Transverse colon (tissue), 4 donors: ENCODE measurements around the gene UQCRH. TPM values are rescaled to one million over a fixed set of nuclear protein-coding genes. Genes with fewer than 3 reads are reported as not detected.

Experiments
- DNase-seq: peaks from one replicate; pipeline ENCODE4 v3.0.0-alpha.2; 2019
- H3K27ac ChIP-seq, 4 donors: fragments of 200-600 bp; sonication (generic); 2 replicates each; pipeline ENCODE4 v1.5.1; 2016 to 2018; ENCODE audit warnings: inconsistent platforms in 4 of 4
- H3K27me3 ChIP-seq: fragments of 200-600 bp; sonication (generic); 2 replicates; pipeline ENCODE4 v1.5.1; 2017; ENCODE audit warnings: inconsistent platforms
- H3K36me3 ChIP-seq, 4 donors: fragments of 200-600 bp; sonication (generic); 2 replicates each; pipeline ENCODE4 v1.5.1; 2017 to 2019; ENCODE audit warnings: inconsistent platforms in 4 of 4
- H3K4me1 ChIP-seq, 4 donors: fragments of 200-600 bp; sonication (generic); 2 replicates each; pipeline ENCODE4 v1.5.1; 2017 to 2020; ENCODE audit warnings: inconsistent platforms in 4 of 4
- H3K4me3 ChIP-seq, 4 donors: fragments of 200-600 bp; sonication (generic); 1 replicate in 1 of 4; 2 replicates in 3 of 4; pipeline versions ENCODE4 v1.5.1 to v1.6.1; 2017 to 2019; ENCODE audit warnings: inconsistent platforms in 4 of 4
- H3K9me3 ChIP-seq, 2 donors: fragments of 200-600 bp; sonication (generic); 2 replicates each; pipeline ENCODE4 v1.5.1; 2017 to 2019; ENCODE audit warnings: inconsistent platforms in 2 of 2
- EP300 ChIP-seq: sonication (generic); formaldehyde crosslinking; IDR thresholded peaks from one replicate; pipeline ENCODE4 v1.6.1; 2017; ENCODE audit warnings: antibody characterized with exemption, low read depth
- POLR2A ChIP-seq: fragments of 450-650 bp; IDR thresholded peaks from one replicate; pipeline ENCODE4 v1.6.1; 2016; ENCODE audit warnings: antibody characterized with exemption, mild to moderate bottlenecking, moderate library complexity
- POLR2AphosphoS5 ChIP-seq, 3 donors: sonication (generic); formaldehyde crosslinking; IDR thresholded peaks; one replicate each; pipeline ENCODE4 v1.6.1; 2016; ENCODE audit warnings: antibody characterized with exemption in 3 of 3
- WGBS, 2 donors: methylation state at CpG; one replicate each; pipeline ENCODE4 v1.1.5; 2018; ENCODE audit warnings: low coverage in 1 of 2; 5-methylcytosine and 5-hydroxymethylcytosine counted together
- in situ Hi-C, 4 donors: fragments of 200-750 bp; cut with MboI; loops; one replicate each; pipeline versions ENCODE4 v1.15.0 to v1.15.1; 2017; ENCODE audit warnings: low sequenced_read_pairs in 3 of 4, low pct_ligation_motif_present in 1 of 4, low pct_unique_long_range_greater_than_20kb in 1 of 4
- intact Hi-C: fragments of 100-400 bp; cut with DNase I; formaldehyde crosslinking; loops from one replicate; pipeline ENCODE4 v1.15.1; 2023; ENCODE audit warnings: low total_unique reads
- total RNA-seq, 4 donors: library from RNA; depleted of rRNA; stranded (reverse); fragments of >200 nt; gene quantifications; one replicate each; pipeline ENCODE4 v1.1.0, GENCODE V29; 2016
- TF ChIP-seq, protein P1 (sequence below), 5 experiments: fragments of 200-600 bp in 3 of 5; fragments of 450-650 bp in 2 of 5; sonication (generic) in 3 of 5; IDR thresholded peaks; 1 replicate in 2 of 5; 2 replicates in 3 of 5; pipeline ENCODE4 v1.5.1; 2016 to 2017; ENCODE audit warnings: antibody characterized with exemption in 5 of 5, inconsistent platforms in 3 of 5, mild to moderate bottlenecking in 2 of 5, moderate library complexity in 1 of 5

UQCRH gene
- total RNA-seq, 4 donors from 2014 or later, result 108 to 575 (median 330) TPM

DNA sequence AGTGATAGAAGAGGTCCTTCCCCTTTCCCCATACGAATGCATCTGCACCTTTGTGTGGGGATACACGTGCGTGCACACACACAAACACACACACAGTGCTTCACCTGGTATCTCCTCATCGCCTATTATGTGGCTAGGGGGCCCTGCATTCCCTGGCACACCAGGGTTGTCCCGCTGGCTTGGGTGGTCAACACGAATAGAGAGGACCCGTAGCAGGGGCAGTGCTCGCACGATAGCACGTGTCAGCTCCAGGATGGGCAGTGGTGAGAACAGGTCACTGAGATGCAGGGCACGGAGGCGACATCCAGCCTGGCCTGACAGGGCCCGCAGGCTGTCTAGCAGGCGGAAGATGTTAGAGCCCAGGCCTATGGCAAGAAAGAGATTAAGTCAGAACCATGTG is 22.5 kb upstream of the UQCRH start:
- Histone ChIP-seq H3K27me3 (no peaks in the 10 kb centered on the region), H3K4me1 (no peaks in the 10 kb centered on the region), H3K27ac (no peak overlapping the region), H3K4me3 (no peak overlapping the region), H3K9me3 (no peaks in the 10 kb centered on the region), H3K36me3 (peaks cover 0 to 21% (median 9%) of the 10 kb centered on the region in 4 donors)
- in situ Hi-C loops (no loop called here), intact Hi-C loops (no loop called here)
- WGBS, 2 donors, result 92 to 96% methylated on average over 4 to 14 of the region's 14 CpGs
- TF ChIP-seq, protein P1, sequence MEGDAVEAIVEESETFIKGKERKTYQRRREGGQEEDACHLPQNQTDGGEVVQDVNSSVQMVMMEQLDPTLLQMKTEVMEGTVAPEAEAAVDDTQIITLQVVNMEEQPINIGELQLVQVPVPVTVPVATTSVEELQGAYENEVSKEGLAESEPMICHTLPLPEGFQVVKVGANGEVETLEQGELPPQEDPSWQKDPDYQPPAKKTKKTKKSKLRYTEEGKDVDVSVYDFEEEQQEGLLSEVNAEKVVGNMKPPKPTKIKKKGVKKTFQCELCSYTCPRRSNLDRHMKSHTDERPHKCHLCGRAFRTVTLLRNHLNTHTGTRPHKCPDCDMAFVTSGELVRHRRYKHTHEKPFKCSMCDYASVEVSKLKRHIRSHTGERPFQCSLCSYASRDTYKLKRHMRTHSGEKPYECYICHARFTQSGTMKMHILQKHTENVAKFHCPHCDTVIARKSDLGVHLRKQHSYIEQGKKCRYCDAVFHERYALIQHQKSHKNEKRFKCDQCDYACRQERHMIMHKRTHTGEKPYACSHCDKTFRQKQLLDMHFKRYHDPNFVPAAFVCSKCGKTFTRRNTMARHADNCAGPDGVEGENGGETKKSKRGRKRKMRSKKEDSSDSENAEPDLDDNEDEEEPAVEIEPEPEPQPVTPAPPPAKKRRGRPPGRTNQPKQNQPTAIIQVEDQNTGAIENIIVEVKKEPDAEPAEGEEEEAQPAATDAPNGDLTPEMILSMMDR (IDR thresholded peaks at IDR 0.05), result no peak
- TF ChIP-seq EP300, result no peak
- DNase-seq, result no peak

DNA sequence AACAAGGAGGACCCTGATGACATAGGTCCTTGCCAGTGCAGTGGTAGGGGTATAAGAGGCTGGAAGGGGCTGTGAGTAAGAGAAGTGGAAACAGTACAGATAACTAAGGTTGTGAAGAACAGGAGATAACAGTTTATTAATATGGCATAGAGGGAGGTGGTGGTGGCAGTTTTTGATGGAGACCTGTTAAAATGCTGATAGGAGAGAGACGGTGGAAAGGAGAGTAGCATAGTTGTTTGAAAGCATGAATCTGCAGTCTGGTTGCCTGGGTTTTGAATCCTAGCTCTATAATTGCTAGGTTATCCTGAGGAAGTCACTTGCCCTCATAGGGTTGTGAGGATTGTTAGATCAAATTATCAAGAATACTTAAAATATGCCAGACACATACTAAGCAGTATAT is 19.4 kb upstream of the UQCRH start:
- intact Hi-C loops (no loop called here), in situ Hi-C loops (no loop called here)
- Histone ChIP-seq H3K4me3 (no peak overlapping the region), H3K36me3 (peaks cover 0 to 23% (median 5%) of the 10 kb centered on the region in 4 donors), H3K27me3 (no peaks in the 10 kb centered on the region), H3K27ac (no peak overlapping the region), H3K4me1 (no peaks in the 10 kb centered on the region), H3K9me3 (no peaks in the 10 kb centered on the region)
- no peak for DNase-seq
- WGBS, 2 donors, result 94 to 95% methylated on average over 1 of the region's 1 CpG
- TF ChIP-seq EP300, result no peak
- no peak for TF ChIP-seq POLR2AphosphoS5 (IDR thresholded peaks at IDR 0.05)
- TF ChIP-seq, protein P1 (IDR thresholded peaks at IDR 0.05), result no peak
- TF ChIP-seq POLR2A, result no peak

DNA sequence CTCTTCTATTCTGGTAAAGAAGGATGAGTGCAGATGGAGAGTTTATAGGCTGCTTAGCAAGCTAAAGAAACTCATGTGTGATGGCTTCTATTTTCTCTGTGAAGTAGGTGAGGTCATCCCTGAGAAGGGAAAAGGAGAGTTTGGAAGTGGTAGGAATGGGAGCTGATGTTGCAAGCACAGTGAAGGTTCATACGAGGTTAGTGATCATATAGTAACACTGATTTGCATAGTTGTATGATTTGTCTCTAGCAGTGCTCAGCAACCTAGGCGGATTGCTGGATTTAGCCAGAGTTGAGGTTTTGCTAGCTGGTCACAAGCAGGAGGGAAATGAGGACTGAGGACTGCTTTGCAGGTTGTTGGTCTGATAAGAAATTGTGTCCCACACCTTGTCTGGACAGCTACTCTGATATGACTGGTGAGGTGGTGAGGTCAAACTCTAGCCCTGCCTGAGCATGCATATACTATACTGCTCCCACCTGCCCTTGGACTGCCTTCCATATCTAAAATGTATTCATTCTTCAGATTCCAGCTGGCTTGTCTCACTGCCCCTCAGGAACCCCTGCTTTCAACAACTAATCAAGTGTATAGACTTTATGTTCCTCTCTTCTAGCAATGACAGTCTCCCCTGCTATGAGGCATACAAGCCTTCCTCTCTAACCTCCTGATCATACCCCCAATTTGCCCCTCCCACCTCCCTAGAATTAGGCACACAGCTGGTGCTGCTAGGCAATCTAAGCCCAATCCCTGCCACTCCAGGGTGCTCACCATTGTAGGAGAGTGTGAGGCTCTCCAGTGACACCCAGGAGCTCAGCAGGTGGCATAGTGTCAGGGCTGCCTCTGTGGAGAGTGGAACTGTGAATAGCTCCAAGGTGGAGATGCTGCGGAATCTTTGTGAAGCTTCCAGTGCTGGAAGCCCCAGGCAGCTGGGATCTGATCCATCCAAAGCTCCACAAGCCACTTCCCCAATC is 18.6 kb upstream of the UQCRH start:
- H3K27ac ChIP-seq, result no peak overlapping the region
- H3K4me3 ChIP-seq, result no peak overlapping the region
- in situ Hi-C loops, result no loop called here
- intact Hi-C loops, result loop anchor here (5.0 kb wide), 1 partner anchor 447 kb away; no protein-coding TSS in a partner anchor
- DNase-seq, result no peak
- TF ChIP-seq, protein P1 (IDR thresholded peaks at IDR 0.05), result no peak
- TF ChIP-seq EP300, result no peak
- peaks cover 0 to 23% (median 3%) of the 10 kb centered on the region in 4 donors for H3K36me3 ChIP-seq
- no peaks in the 10 kb centered on the region for H3K4me1 ChIP-seq
- H3K27me3 ChIP-seq, result no peaks in the 10 kb centered on the region
- 62 to 80% methylated on average over 2 to 3 of the region's 3 CpGs for WGBS, 2 donors
- no peaks in the 10 kb centered on the region for H3K9me3 ChIP-seq

DNA sequence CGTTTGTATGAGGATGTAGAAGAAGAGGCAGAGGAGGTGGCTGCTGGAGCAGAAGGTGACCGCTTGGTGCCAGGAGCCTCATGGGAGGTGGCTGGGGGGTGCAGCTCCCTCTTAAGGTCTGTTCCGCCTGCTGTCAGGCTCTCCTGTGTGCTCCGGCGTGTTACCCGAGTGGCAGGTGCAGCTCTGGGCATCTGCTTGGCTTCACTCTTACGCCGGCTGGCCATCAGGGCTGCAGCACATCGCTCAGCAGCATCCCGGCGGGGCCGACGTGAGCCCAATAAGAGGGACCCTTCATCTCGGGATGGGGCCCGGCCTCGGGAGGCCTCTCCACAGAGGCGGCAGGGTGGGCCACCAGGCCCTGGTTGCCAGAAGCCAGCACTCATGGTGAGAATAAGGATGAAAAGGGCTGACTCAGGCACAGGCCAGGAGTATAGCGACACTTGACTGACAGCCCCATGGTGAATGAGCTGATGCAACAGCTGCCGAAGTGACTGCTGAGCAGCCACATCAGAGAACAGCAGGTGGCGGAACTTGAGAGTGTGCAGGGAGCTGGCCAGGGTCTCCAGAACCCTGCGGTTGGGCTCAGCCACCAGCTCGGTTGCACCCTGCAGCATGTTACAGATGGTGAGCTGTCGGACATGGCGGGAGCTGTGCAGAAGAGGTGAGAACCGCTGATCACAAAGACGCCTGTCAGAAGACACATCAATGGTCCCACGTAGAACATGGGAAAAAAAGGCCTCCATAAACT is 17.6 kb upstream of the UQCRH start:
- H3K36me3 ChIP-seq, result peaks cover 0 to 18% (median 3%) of the 10 kb centered on the region in 4 donors
- H3K27me3 ChIP-seq, result no peaks in the 10 kb centered on the region
- no peak for DNase-seq
- no peak overlapping the region for H3K27ac ChIP-seq
- no peaks in the 10 kb centered on the region for H3K4me1 ChIP-seq
- no peaks in the 10 kb centered on the region for H3K9me3 ChIP-seq
- WGBS, 2 donors, result 88% methylated on average over 27 of the region's 27 CpGs; no CpG with 5 or more reads in 1 of the 2 donors
- in situ Hi-C loops (no loop called here), intact Hi-C loops (loop anchor here (5.0 kb wide), 1 partner anchor 446 kb away; no protein-coding TSS in a partner anchor)
- TF ChIP-seq POLR2AphosphoS5 (IDR thresholded peaks at IDR 0.05) (no peak), POLR2A (no peak)
- H3K4me3 ChIP-seq, result no peak overlapping the region
